ENCODE results near the gene ABHD14A.

Gene ABHD14A

GRCh38 chr3:52021489-52022268 lies 46.8 kb downstream of the ABHD14A start:
- TF ChIP-seq POU6F1 (CRISPR knock-in tag; IDR thresholded peaks at IDR 0.05; ENCODE audit: borderline replicate concordance, low read depth) (no peak), GLIS3 (CRISPR knock-in tag; IDR thresholded peaks at IDR 0.05) (no peak), CREB5 (CRISPR knock-in tag; IDR thresholded peaks at IDR 0.05; ENCODE audit: low read depth) (no peak), ZC3H10 (CRISPR knock-in tag; IDR thresholded peaks at IDR 0.05) (no peak), CSRNP3 (CRISPR knock-in tag; IDR thresholded peaks at IDR 0.05) (no peak), CSDC2 (CRISPR knock-in tag; IDR thresholded peaks at IDR 0.05) (no peak), ESRRG (CRISPR knock-in tag; IDR thresholded peaks at IDR 0.05) (no peak), ISL1 (CRISPR knock-in tag; IDR thresholded peaks at IDR 0.05) (no peak), RARB (CRISPR knock-in tag; IDR thresholded peaks at IDR 0.05) (no peak), BACH2 (CRISPR knock-in tag; IDR thresholded peaks at IDR 0.05; ENCODE audit: borderline replicate concordance) (no peak), ARNTL (CRISPR knock-in tag; IDR thresholded peaks at IDR 0.05; ENCODE audit: borderline replicate concordance, low read depth) (no peak), PPARA (CRISPR knock-in tag; IDR thresholded peaks at IDR 0.05; ENCODE audit: borderline replicate concordance) (no peak), TSHZ2 (CRISPR knock-in tag; IDR thresholded peaks at IDR 0.05) (no peak), ZNF8 (CRISPR knock-in tag; IDR thresholded peaks at IDR 0.05) (no peak), TOX (CRISPR knock-in tag; IDR thresholded peaks at IDR 0.05; ENCODE audit: borderline replicate concordance) (no peak)
- peak; percentile 6; the same call in 2 of the 3 replicates for ATAC-seq

- ATAC-seq = peak; percentile 69
- no peak for TF ChIP-seq ZFP3 (CRISPR knock-in tag; IDR thresholded peaks at IDR 0.05)
- no peak for TF ChIP-seq SNAI2 (CRISPR knock-in tag; IDR thresholded peaks at IDR 0.05)
- no peak for TF ChIP-seq RARB (CRISPR knock-in tag; IDR thresholded peaks at IDR 0.05)
- no peak for TF ChIP-seq CSDC2 (CRISPR knock-in tag; IDR thresholded peaks at IDR 0.05)
- TF ChIP-seq GLIS3 (CRISPR knock-in tag; IDR thresholded peaks at IDR 0.05) = no peak
- no peak for TF ChIP-seq ISL1 (CRISPR knock-in tag; IDR thresholded peaks at IDR 0.05)
- TF ChIP-seq ESRRG (CRISPR knock-in tag; IDR thresholded peaks at IDR 0.05) = no peak
- no peak for TF ChIP-seq TSHZ2 (CRISPR knock-in tag; IDR thresholded peaks at IDR 0.05)
- no peak for TF ChIP-seq PATZ1 (CRISPR knock-in tag; IDR thresholded peaks at IDR 0.05; ENCODE audit: borderline replicate concordance)
- TF ChIP-seq ZNF8 (CRISPR knock-in tag; IDR thresholded peaks at IDR 0.05) = no peak
- TF ChIP-seq CSRNP3 (CRISPR knock-in tag; IDR thresholded peaks at IDR 0.05) = no peak
Measured at GRCh38 chr3:52022323-52023100, 47.6 kb downstream of the ABHD14A start.

All from SK-N-SH treated with all-trans-retinoic acid at 6 μM for 48 hours (cell line).